ENCODE data around the gene ALDOB. TPM values are rescaled to one million over a fixed set of nuclear protein-coding genes. Genes with fewer than 3 reads are reported as not detected.
A peak's percentile ranks its signal among the peaks of the same experiment; 100 is the strongest.

ALDOB gene
- total and polyA plus RNA-seq, 8 donors, result 0.45 to 101 (median 2.5) TPM; not detected in 1

DNA sequence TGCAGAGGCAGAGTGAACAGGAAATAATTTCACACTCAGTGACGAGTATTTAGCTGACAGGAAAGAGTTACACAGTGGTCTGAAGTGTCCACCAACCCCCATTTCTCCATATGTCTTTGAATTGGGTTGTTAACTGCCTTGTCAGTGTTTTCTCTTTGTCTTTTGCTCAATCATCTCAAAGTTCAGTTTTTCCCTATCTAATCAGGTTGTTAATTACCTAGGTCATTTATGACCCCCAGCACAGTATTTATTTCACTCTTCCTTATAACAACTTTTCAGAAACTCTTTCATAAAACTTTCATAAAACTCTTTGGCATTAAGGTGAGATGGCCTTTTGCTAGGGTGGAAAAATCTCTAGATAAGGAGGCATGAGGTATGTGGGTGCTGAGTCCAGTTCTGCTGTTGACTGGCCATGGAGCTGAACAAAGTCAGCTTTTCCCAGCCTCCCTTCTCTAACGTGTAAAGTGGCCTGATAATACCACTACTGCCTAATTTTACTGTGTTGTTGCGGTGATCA is 5.2 kb upstream of the ALDOB start:
- peaks cover 7 to 20% (median 11%) of the 10 kb centered on the region in 4 donors for H3K4me1 ChIP-seq
- H3K27me3 ChIP-seq, result peaks cover 0 to 5% (median 0%) of the 10 kb centered on the region in 3 donors
- H3K9me3 ChIP-seq, result no peaks in the 10 kb centered on the region
- no peaks in the 10 kb centered on the region for H3K36me3 ChIP-seq
- WGBS, 5 donors, result 44 to 56% (median 52%) methylated on average over 3 of the region's 3 CpGs
- H3K27ac ChIP-seq, result no peak overlapping the region
- DNase-seq, result no peak
- H3K4me3 ChIP-seq, result no peak overlapping the region
- intact Hi-C loops (cut with DNase I; ENCODE audit: low total_unique reads), result no loop called here
- no peak for TF ChIP-seq POLR2A (IDR thresholded peaks at IDR 0.05)
- TF ChIP-seq POLR2AphosphoS5 (IDR thresholded peaks at IDR 0.05), result no peak
- TF ChIP-seq EP300 (IDR thresholded peaks at IDR 0.05), result no peak
- TF ChIP-seq CTCF (IDR thresholded peaks at IDR 0.05), result no peak

- intact Hi-C loops (cut with DNase I; ENCODE audit: low total_unique reads), result no loop called here
- Histone ChIP-seq H3K9me3 (no peaks in the 10 kb centered on the region), H3K4me3 (no peak overlapping the region), H3K36me3 (no peaks in the 10 kb centered on the region), H3K27me3 (peaks cover 0 to 5% (median 0%) of the 10 kb centered on the region in 3 donors), H3K27ac (no peak overlapping the region), H3K4me1 (peaks cover 4 to 12% (median 6%) of the 10 kb centered on the region in 4 donors)
- no peak for DNase-seq
- TF ChIP-seq POLR2A (IDR thresholded peaks at IDR 0.05), result no peak
- TF ChIP-seq POLR2AphosphoS5 (IDR thresholded peaks at IDR 0.05), result no peak
- TF ChIP-seq CTCF (IDR thresholded peaks at IDR 0.05), result no peak
- no peak for TF ChIP-seq EP300 (IDR thresholded peaks at IDR 0.05)
- 40 to 65% (median 60%) methylated on average over 3 of the region's 3 CpGs for WGBS, 5 donors
Observed at GRCh38 chr9:101438523-101438922, 2.9 kb upstream of the ALDOB start.

DNA sequence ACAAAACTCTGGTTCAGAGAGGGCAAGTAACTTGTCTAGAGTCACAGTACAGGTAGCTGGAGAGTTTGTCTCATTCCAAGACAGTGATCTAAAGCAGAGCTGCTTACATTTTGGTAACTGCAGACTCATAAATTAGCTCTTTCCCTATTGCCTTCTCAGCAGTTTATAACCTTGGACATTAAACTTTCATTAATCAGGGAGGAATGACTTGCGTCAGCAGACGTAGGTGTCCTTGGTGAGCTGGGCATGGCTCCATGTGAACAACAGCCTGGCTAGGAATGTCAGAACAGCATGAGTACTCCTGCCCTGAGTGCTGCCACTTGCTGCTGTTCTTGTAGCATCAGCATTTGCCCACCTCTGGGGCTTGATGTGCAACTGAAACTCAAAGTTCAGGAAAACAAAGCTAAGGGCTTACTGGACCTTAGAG is 2.2 kb upstream of the ALDOB start:
- intact Hi-C loops (cut with DNase I; ENCODE audit: low total_unique reads), result no loop called here
- Histone ChIP-seq H3K27me3 (no peaks in the 10 kb centered on the region), H3K4me1 (peaks cover 0 to 5% (median under 1%) of the 10 kb centered on the region in 4 donors), H3K27ac (peak overlapping the region in 1 of 5 donors; percentile 6), H3K36me3 (no peaks in the 10 kb centered on the region), H3K9me3 (no peaks in the 10 kb centered on the region), H3K4me3 (no peak overlapping the region)
- 45 to 77% (median 64%) methylated on average over 2 of the region's 2 CpGs for WGBS, 5 donors
- DNase-seq, result peak; percentile 44 to 75
- peak in 1 of 3 donors; percentile 19 for TF ChIP-seq POLR2AphosphoS5 (IDR thresholded peaks at IDR 0.05)
- TF ChIP-seq CTCF (IDR thresholded peaks at IDR 0.05), result no peak
- TF ChIP-seq EP300 (IDR thresholded peaks at IDR 0.05), result no peak
- no peak for TF ChIP-seq POLR2A (IDR thresholded peaks at IDR 0.05)

- Histone ChIP-seq H3K36me3 (no peaks in the 10 kb centered on the region), H3K27me3 (no peaks in the 10 kb centered on the region), H3K4me1 (peaks cover 0 to 4% (median 0%) of the 10 kb centered on the region in 4 donors), H3K9me3 (no peaks in the 10 kb centered on the region), H3K27ac (peak overlapping the region in 1 of 5 donors; percentile 11), H3K4me3 (no peak overlapping the region)
- 27 to 59% (median 38%) methylated on average over 3 of the region's 3 CpGs for WGBS, 5 donors
- DNase-seq, result peak in 1 of 2 donors; percentile 28
- TF ChIP-seq EP300 (IDR thresholded peaks at IDR 0.05) (no peak), POLR2A (IDR thresholded peaks at IDR 0.05) (no peak), POLR2AphosphoS5 (IDR thresholded peaks at IDR 0.05) (no peak), CTCF (IDR thresholded peaks at IDR 0.05) (no peak)
- intact Hi-C loops (cut with DNase I; ENCODE audit: low total_unique reads), result no loop called here
Observed at GRCh38 chr9:101434998-101435397, 576 bp downstream of the ALDOB start.
